Right atrium auricular region (tissue), 2 donors: ENCODE data around the gene CLDN22. TPM values are rescaled to one million over a fixed set of nuclear protein-coding genes. Genes with fewer than 3 reads are reported as not detected.

Experiments used
- DNase-seq: peaks from one replicate; pipeline ENCODE4 v3.0.0-alpha.2; 2019; ENCODE audit warnings: low spot score
- H3K27ac ChIP-seq, 2 donors: fragments of 200-600 bp; sonication (generic); 1 replicate in 1 of 2; 2 replicates in 1 of 2; pipeline ENCODE4 v1.5.1; 2016 to 2019
- H3K27me3 ChIP-seq, 2 donors: fragments of 200-600 bp; sonication (generic); one replicate each; pipeline versions ENCODE4 v1.5.1 to v1.6.0; 2017 to 2019
- H3K36me3 ChIP-seq: fragments of 200-600 bp; sonication (generic); one replicate; pipeline ENCODE4 v1.5.1; 2016
- H3K4me1 ChIP-seq, 2 donors: fragments of 200-600 bp; sonication (generic); one replicate each; pipeline versions ENCODE4 v1.5.1 to v1.6.0; 2017 to 2019
- H3K4me3 ChIP-seq, 2 donors: fragments of 200-600 bp; sonication (generic); 1 replicate in 1 of 2; 2 replicates in 1 of 2; pipeline ENCODE4 v1.5.1; 2017 to 2019; ENCODE audit warnings: mild to moderate bottlenecking in 1 of 2, moderate library complexity in 1 of 2
- H3K9me3 ChIP-seq, 2 donors: fragments of 200-600 bp; sonication (generic); one replicate each; pipeline ENCODE4 v1.5.1; 2019
- CTCF ChIP-seq, 2 donors: fragments of 200-600 bp; sonication (generic); IDR thresholded peaks; one replicate each; pipeline ENCODE4 v1.5.1; 2019; ENCODE audit warnings: antibody characterized with exemption in 2 of 2
- total RNA-seq, 2 donors: library from RNA; depleted of rRNA; stranded (reverse); fragments of >200 nt; gene quantifications; one replicate each; pipeline ENCODE4 v1.1.0, GENCODE V29; 2016

Gene CLDN22
- total RNA-seq, 2 donors from 2014 or later = not detected

DNA sequence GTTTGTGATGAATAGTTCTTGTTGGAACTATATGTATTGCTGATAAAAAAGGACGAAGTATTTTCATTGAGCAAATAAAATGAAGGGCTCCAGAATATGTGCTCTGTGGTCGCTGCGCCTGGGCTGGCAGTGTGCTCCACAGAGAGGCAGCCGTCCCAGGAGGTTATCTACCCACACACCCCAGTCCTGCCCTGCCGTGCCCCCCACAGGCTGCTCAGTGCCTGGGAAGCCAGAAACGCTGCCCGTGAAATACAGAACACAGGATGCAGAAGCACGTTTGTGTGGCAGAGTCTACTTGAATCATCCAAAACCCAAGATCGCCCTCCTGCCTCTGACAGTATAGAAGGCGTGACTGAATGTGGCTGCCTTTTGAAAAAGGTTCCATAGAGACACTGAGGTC lies 1.4 kb downstream of the CLDN22 start:
- Histone ChIP-seq H3K27me3 (no peaks in the 10 kb centered on the region), H3K36me3 (peaks cover 7% of the 10 kb centered on the region), H3K4me3 (no peak overlapping the region), H3K4me1 (no peaks in the 10 kb centered on the region), H3K27ac (no peak overlapping the region), H3K9me3 (no peaks in the 10 kb centered on the region)
- no peak for TF ChIP-seq CTCF (IDR thresholded peaks at IDR 0.05)
- no peak for DNase-seq

DNA sequence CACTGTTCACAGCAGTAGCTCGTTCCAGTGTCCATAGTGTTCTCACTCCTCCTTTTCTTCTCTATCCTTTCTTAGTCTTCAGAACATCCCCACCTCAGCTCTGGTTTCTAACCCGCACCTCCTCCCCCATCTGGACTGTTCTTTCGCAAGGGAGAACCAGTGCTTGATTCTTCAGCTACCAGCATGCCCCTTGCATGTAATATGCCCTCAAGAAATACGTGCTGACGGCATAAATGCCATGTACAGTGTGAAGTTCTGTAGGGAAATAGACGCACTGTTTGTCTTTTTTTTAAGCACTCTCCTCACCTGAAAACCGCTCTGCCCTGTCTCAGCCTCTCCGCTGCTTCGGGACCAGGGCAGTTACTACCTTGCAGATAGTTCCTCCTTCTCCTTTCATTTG lies 5.3 kb downstream of the CLDN22 start:
- Histone ChIP-seq H3K36me3 (peaks cover 27% of the 10 kb centered on the region), H3K9me3 (no peaks in the 10 kb centered on the region), H3K27ac (no peak overlapping the region), H3K4me1 (no peaks in the 10 kb centered on the region), H3K27me3 (no peaks in the 10 kb centered on the region), H3K4me3 (no peak overlapping the region)
- TF ChIP-seq CTCF (IDR thresholded peaks at IDR 0.05) = no peak
- no peak for DNase-seq

GRCh38 chr4:183314336-183314735 lies 5.7 kb downstream of the CLDN22 start:
- H3K36me3 ChIP-seq = peaks cover 27% of the 10 kb centered on the region
- DNase-seq = no peak
- no peak overlapping the region for H3K27ac ChIP-seq
- no peak overlapping the region for H3K4me3 ChIP-seq
- no peaks in the 10 kb centered on the region for H3K4me1 ChIP-seq
- H3K27me3 ChIP-seq = no peaks in the 10 kb centered on the region
- no peaks in the 10 kb centered on the region for H3K9me3 ChIP-seq
- TF ChIP-seq CTCF (IDR thresholded peaks at IDR 0.05) = no peak

DNA sequence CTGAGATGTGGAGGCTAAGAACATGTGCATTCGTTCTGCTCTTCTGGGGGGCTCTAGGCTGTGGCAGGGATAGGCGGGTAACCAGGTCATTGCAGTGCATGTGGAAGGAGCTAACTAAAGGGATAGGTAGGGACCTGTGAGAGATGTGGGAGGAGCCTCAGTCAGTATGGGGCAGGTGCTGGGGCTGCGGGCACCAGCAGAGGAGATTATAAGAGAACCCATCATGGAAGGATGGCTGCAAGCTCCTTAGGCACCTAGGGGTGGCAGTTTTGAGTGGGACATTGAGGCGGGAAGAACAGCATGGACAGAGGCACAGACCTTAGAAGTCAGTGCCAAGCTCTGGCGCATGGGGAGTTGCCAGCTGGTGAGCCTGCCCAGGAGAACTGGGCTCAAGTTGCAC lies 7.2 kb downstream of the CLDN22 start:
- Histone ChIP-seq H3K36me3 (peaks cover 27% of the 10 kb centered on the region), H3K4me1 (no peaks in the 10 kb centered on the region), H3K4me3 (no peak overlapping the region), H3K27me3 (no peaks in the 10 kb centered on the region), H3K27ac (no peak overlapping the region), H3K9me3 (no peaks in the 10 kb centered on the region)
- no peak for DNase-seq
- no peak for TF ChIP-seq CTCF (IDR thresholded peaks at IDR 0.05)

DNA sequence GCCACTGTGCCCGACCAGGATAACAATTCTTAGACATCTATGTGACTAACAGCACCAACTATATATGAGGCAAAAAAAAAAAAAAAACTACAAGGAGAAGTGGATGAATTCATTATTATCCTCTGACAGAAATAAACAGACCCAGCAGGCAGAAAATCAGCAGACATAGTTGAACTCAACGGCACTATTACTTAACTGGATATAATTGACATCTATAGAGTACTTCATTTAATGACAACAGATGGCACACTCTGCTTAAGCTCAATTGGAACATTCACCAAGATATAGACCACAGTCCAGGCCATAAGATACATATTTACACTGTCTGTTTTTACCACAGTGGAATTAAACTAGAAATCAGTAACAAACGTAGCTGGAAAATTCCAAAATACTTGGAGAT lies 13.3 kb downstream of the CLDN22 start:
- H3K27ac ChIP-seq = no peak overlapping the region
- H3K27me3 ChIP-seq = no peaks in the 10 kb centered on the region
- H3K4me1 ChIP-seq = no peaks in the 10 kb centered on the region
- H3K4me3 ChIP-seq = no peak overlapping the region
- no peak for DNase-seq
- peaks cover 5% of the 10 kb centered on the region for H3K36me3 ChIP-seq
- no peak for TF ChIP-seq CTCF (IDR thresholded peaks at IDR 0.05)
- H3K9me3 ChIP-seq = no peaks in the 10 kb centered on the region

- no peaks in the 10 kb centered on the region for H3K27me3 ChIP-seq
- H3K27ac ChIP-seq = no peak overlapping the region
- TF ChIP-seq CTCF (IDR thresholded peaks at IDR 0.05) = no peak
- DNase-seq = no peak
- no peaks in the 10 kb centered on the region for H3K9me3 ChIP-seq
- H3K4me3 ChIP-seq = no peak overlapping the region
- no peaks in the 10 kb centered on the region for H3K4me1 ChIP-seq
- peaks cover 4% of the 10 kb centered on the region for H3K36me3 ChIP-seq
These were observed 15.5 kb downstream of the CLDN22 start for GRCh38 chr4:183304538-183304937.
